ENCODE measurements around the gene KCNK10. TPM values are rescaled to one million over a fixed set of nuclear protein-coding genes. Genes with fewer than 3 reads are reported as not detected.
A peak's percentile ranks its signal among the peaks of the same experiment; 100 is the strongest.

The KCNK10 gene
- total and polyA plus RNA-seq, 2 donors (not counting 1 experiment from before 2014, with no cell fraction given): 0.20 TPM; not detected in 1

DNA sequence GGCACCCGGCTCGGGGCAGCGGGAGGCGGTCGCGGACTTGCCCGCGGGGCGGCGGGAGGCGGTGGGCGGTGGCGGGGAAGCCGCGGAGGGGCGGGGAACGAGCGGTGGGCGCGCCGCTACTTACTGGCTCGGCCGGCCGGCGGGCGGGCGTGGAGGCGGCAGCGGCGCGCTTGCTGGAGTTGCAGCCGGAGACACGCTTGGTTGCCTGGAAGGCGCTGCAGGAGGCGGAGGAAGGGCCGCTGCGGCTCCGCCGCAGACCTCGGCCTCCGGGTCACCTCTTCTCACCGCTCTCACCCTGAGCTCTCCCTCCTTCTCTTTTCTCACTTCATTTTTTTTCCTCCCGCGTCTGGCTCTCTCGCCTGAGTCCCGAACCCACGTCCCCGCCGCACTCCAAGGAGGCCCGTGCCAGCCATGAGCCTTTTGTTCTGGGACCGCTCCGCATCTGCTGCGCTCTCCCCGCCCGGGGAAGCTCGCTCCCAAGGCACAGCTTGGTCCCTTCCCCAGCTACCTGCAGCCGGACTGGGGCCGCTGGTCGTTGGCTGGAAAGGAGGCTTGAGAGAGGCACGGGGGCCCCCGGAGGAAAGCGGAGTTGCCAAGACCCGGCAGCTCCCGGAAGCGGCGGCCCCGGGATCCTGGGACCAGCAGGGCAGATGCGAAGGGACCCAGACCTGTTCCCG is 592 bp upstream of the KCNK10 start:
- no peaks in the 10 kb centered on the region for H3K9me3 Mint-ChIP-seq (ENCODE audit: insufficient read depth)
- ChIA-PET CTCF (no interaction called here), POLR2A (no interaction called here)
- DNase-seq (peak; percentile 33), ATAC-seq (ENCODE audit: low read depth) (peak; percentile 68)
- peak overlapping the region; percentile 79 for H3K4me2 ChIP-seq (replicated peaks; ENCODE audit: low read depth, low read length, poor library complexity, severe bottlenecking)
- peaks cover 15 to 17% of the 10 kb centered on the region in 2 donors for H3K4me1 ChIP-seq (ENCODE audit: control insufficient read depth in 2 of 2, insufficient read depth in 2 of 2, low read length in 2 of 2)
- peaks cover 44% of the 10 kb centered on the region for H3K27me3 Mint-ChIP-seq
- WGBS (ENCODE audit: insufficient coverage): 1% methylated on average over 69 of the region's 69 CpGs
- H3K4me1 Mint-ChIP-seq: peaks cover 8% of the 10 kb centered on the region
- H2AFZ ChIP-seq (ENCODE audit: insufficient read depth, low read depth, low read length, poor library complexity, severe bottlenecking): peak overlapping the region; percentile 50
- intact Hi-C loops (cut with micrococcal nuclease): no loop called here
- H3K27ac ChIP-seq (ENCODE audit: low read length in 2 of 2): no peak overlapping the region
- H4K20me1 ChIP-seq (ENCODE audit: control insufficient read depth, insufficient read depth, low read length, poor library complexity, severe bottlenecking): no peaks in the 10 kb centered on the region
- H3K36me3 ChIP-seq (replicated peaks in 1 of 2; ENCODE audit: control extremely low read depth in 1 of 2, control insufficient read depth in 1 of 2, extremely low read depth in 1 of 2, insufficient read depth in 2 of 2, low read length in 1 of 2): no peaks in the 10 kb centered on the region
- TF ChIP-seq EZH2 (IDR thresholded peaks at IDR 0.05; ENCODE audit: borderline replicate concordance, insufficient read depth, low read depth, low read length, poor library complexity, severe bottlenecking): no peak
- TF ChIP-seq, protein P1, sequence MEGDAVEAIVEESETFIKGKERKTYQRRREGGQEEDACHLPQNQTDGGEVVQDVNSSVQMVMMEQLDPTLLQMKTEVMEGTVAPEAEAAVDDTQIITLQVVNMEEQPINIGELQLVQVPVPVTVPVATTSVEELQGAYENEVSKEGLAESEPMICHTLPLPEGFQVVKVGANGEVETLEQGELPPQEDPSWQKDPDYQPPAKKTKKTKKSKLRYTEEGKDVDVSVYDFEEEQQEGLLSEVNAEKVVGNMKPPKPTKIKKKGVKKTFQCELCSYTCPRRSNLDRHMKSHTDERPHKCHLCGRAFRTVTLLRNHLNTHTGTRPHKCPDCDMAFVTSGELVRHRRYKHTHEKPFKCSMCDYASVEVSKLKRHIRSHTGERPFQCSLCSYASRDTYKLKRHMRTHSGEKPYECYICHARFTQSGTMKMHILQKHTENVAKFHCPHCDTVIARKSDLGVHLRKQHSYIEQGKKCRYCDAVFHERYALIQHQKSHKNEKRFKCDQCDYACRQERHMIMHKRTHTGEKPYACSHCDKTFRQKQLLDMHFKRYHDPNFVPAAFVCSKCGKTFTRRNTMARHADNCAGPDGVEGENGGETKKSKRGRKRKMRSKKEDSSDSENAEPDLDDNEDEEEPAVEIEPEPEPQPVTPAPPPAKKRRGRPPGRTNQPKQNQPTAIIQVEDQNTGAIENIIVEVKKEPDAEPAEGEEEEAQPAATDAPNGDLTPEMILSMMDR (IDR thresholded peaks at IDR 0.05): no peak
- no peaks in the 10 kb centered on the region for H3K79me2 ChIP-seq (ENCODE audit: control insufficient read depth, insufficient read depth, low read length)
- H3K9me3 ChIP-seq (ENCODE audit: control extremely low read depth in 1 of 3, control insufficient read depth in 2 of 3, insufficient read depth in 1 of 3, low read length in 2 of 3): peaks cover 0 to 23% (median 1%) of the 10 kb centered on the region in 3 donors
- no peak overlapping the region for H3K27ac Mint-ChIP-seq
- peaks cover 0 to 66% (median 38%) of the 10 kb centered on the region in 4 experiments for H3K27me3 ChIP-seq (replicated peaks in 1 of 4; ENCODE audit: control extremely low read depth in 1 of 4, control insufficient read depth in 3 of 4, insufficient read depth in 4 of 4, low read length in 3 of 4)
- peak overlapping the region; percentile 84 for H3K4me3 Mint-ChIP-seq
- H3K4me3 ChIP-seq (ENCODE audit: control extremely low read depth in 1 of 5, extremely low read depth in 1 of 5, insufficient read depth in 1 of 5, low read depth in 2 of 5, low read length in 4 of 5): peak overlapping the region in 4 of 5 experiments; percentile 21 to 61 (median 45)
- peak overlapping the region; percentile 58 for H3K9ac ChIP-seq (ENCODE audit: low read length)

DNA sequence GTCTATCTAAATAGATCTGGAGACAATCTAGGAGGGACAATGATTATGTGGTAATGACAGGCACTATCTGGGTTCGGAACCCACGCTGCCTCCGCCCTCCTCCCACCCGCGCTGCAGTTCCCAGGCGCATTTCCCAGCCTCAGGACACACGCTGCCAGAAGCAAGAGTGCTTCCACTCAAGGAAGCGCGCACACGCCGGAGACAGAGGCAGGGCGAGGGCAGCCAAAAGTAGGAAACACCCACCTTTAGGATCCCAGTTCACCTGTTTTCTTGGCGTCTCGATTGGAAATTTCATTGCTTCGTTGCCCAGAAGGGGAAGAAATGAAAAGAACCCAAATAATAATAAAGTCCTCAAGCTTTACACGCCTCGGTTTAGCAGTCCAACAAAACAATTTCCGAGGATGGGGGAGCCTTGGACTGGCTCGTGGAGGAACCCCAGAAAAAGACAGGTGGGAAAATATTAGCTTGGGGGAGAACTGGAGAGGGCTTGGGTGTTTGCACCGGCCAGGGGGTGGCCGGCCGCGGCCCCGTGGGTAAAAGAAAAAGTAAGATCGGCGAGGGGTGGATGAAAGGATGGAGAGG is 474 bp downstream of the KCNK10 start:
- Histone ChIP-seq H3K4me3 (ENCODE audit: control extremely low read depth in 1 of 5, extremely low read depth in 1 of 5, insufficient read depth in 1 of 5, low read depth in 2 of 5, low read length in 4 of 5) (peak overlapping the region in 3 of 5 experiments; percentile 10 to 61 (median 38)), H3K27me3 (replicated peaks in 1 of 4; ENCODE audit: control extremely low read depth in 1 of 4, control insufficient read depth in 3 of 4, insufficient read depth in 4 of 4, low read length in 3 of 4) (peaks cover 0 to 66% (median 35%) of the 10 kb centered on the region in 4 experiments), H3K9ac (ENCODE audit: low read length) (peak overlapping the region; percentile 58), H4K20me1 (ENCODE audit: control insufficient read depth, insufficient read depth, low read length, poor library complexity, severe bottlenecking) (no peaks in the 10 kb centered on the region), H3K4me1 (ENCODE audit: control insufficient read depth in 2 of 2, insufficient read depth in 2 of 2, low read length in 2 of 2) (peaks cover 15 to 17% of the 10 kb centered on the region in 2 donors), H3K9me3 (ENCODE audit: control extremely low read depth in 1 of 3, control insufficient read depth in 2 of 3, insufficient read depth in 1 of 3, low read length in 2 of 3) (peaks cover 0 to 23% (median 0%) of the 10 kb centered on the region in 3 donors), H2AFZ (ENCODE audit: insufficient read depth, low read depth, low read length, poor library complexity, severe bottlenecking) (peak overlapping the region; percentile 50), H3K4me2 (replicated peaks; ENCODE audit: low read depth, low read length, poor library complexity, severe bottlenecking) (peak overlapping the region; percentile 79), H3K79me2 (ENCODE audit: control insufficient read depth, insufficient read depth, low read length) (no peaks in the 10 kb centered on the region), H3K27ac (ENCODE audit: low read length in 2 of 2) (no peak overlapping the region), H3K36me3 (replicated peaks in 1 of 2; ENCODE audit: control extremely low read depth in 1 of 2, control insufficient read depth in 1 of 2, extremely low read depth in 1 of 2, insufficient read depth in 2 of 2, low read length in 1 of 2) (no peaks in the 10 kb centered on the region)
- intact Hi-C loops (cut with micrococcal nuclease): no loop called here
- CTCF ChIA-PET: no interaction called here
- ATAC-seq (ENCODE audit: low read depth): no peak
- Mint-ChIP-seq H3K27ac (no peak overlapping the region), H3K4me1 (peaks cover 8% of the 10 kb centered on the region), H3K27me3 (peaks cover 34% of the 10 kb centered on the region), H3K9me3 (ENCODE audit: insufficient read depth) (no peaks in the 10 kb centered on the region), H3K4me3 (no peak overlapping the region)
- TF ChIP-seq EZH2 (IDR thresholded peaks at IDR 0.05; ENCODE audit: borderline replicate concordance, insufficient read depth, low read depth, low read length, poor library complexity, severe bottlenecking): no peak
- TF ChIP-seq, protein P1 (IDR thresholded peaks at IDR 0.05): no peak
- peak; percentile 8 for DNase-seq
- POLR2A ChIA-PET: no interaction called here
- WGBS (ENCODE audit: insufficient coverage): 8% methylated on average over 23 of the region's 26 CpGs
